ENCODE results near the gene NEO1.
"Not testable (repeated sequence)": the region's sequence is repeated elsewhere in the genome, so short reads cannot be mapped to it uniquely, and the experiment has no call there.

NEO1 gene

GRCh38 chr15:73264881-73265280 lies 212.6 kb downstream of the NEO1 start:
- DNase-seq (ENCODE audit: low read depth in 2 of 2), result no peak

- peak; percentile 31 to 34 for DNase-seq (ENCODE audit: low read depth in 2 of 2)
Measured at GRCh38 chr15:73265536-73266153, 213.4 kb downstream of the NEO1 start.

- no peak for DNase-seq (ENCODE audit: low read depth in 2 of 2)
Measured at GRCh38 chr15:73268457-73268856, 216.2 kb downstream of the NEO1 start.

GRCh38 chr15:73270366-73271097 lies 218.3 kb downstream of the NEO1 start:
- no peak for DNase-seq (ENCODE audit: low read depth in 2 of 2)

- peak; percentile 15 to 28 for DNase-seq (ENCODE audit: low read depth in 2 of 2)
Measured at GRCh38 chr15:73273181-73274002, 221.1 kb downstream of the NEO1 start.

- DNase-seq (ENCODE audit: low read depth in 2 of 2), result no peak
Measured at GRCh38 chr15:73275862-73276261, 223.6 kb downstream of the NEO1 start.

- DNase-seq (ENCODE audit: low read depth in 2 of 2), result no peak
Measured at GRCh38 chr15:73282567-73283365, 230.5 kb downstream of the NEO1 start.

- DNase-seq (ENCODE audit: low read depth in 2 of 2), result no peak
Measured at GRCh38 chr15:73283366-73283962, 231.2 kb downstream of the NEO1 start.

- DNase-seq (ENCODE audit: low read depth in 2 of 2), result no peak
Measured at GRCh38 chr15:73284090-73284716, 231.9 kb downstream of the NEO1 start.

GRCh38 chr15:73286311-73286710 lies 234.0 kb downstream of the NEO1 start:
- no peak for DNase-seq (ENCODE audit: low read depth in 2 of 2)

GRCh38 chr15:73287019-73287418 lies 234.8 kb downstream of the NEO1 start:
- no peak for DNase-seq (ENCODE audit: low read depth in 2 of 2)

- no peak for DNase-seq (ENCODE audit: low read depth in 2 of 2)
Measured at GRCh38 chr15:73291441-73291840, 239.2 kb downstream of the NEO1 start.

GRCh38 chr15:73293773-73294172 lies 241.5 kb downstream of the NEO1 start:
- no peak for DNase-seq (ENCODE audit: low read depth in 2 of 2)

- no peak for DNase-seq (ENCODE audit: low read depth in 2 of 2)
Measured at GRCh38 chr15:73295630-73296286, 243.5 kb downstream of the NEO1 start.

GRCh38 chr15:73296609-73297353 lies 244.5 kb downstream of the NEO1 start:
- no peak for DNase-seq (ENCODE audit: low read depth in 2 of 2)

- no peak for DNase-seq (ENCODE audit: low read depth in 2 of 2)
Measured at GRCh38 chr15:73298522-73299245, 246.4 kb downstream of the NEO1 start.

GRCh38 chr15:73300286-73300685 lies 248.0 kb downstream of the NEO1 start:
- not testable (repeated sequence) for DNase-seq (ENCODE audit: low read depth in 2 of 2)

GRCh38 chr15:73303636-73304035 lies 251.4 kb downstream of the NEO1 start:
- no peak for DNase-seq (ENCODE audit: low read depth in 2 of 2)
